Fibroblast of lung (primary cell): ENCODE data around the gene ISOC2.

ENCODE experiments used
- EZH2 ChIP-seq: IDR thresholded peaks from 2 replicates; pipeline ENCODE4 v1.5.1; 2012; ENCODE audit warnings: low read length, control low read depth, mild to moderate bottlenecking; ENCODE audit errors: missing control alignments
- TF ChIP-seq, protein P1 (sequence below), 2 donors: IDR thresholded peaks in 1 of 2; conservative IDR thresholded peaks in 1 of 2; 1 replicate in 1 of 2; 2 replicates in 1 of 2; pipeline ENCODE4 v1.5.1; 2011 to 2012; ENCODE audit warnings: low read length in 2 of 2, control low read depth in 1 of 2, inconsistent platforms in 1 of 2, low read depth in 1 of 2, mild to moderate bottlenecking in 1 of 2

DNA sequence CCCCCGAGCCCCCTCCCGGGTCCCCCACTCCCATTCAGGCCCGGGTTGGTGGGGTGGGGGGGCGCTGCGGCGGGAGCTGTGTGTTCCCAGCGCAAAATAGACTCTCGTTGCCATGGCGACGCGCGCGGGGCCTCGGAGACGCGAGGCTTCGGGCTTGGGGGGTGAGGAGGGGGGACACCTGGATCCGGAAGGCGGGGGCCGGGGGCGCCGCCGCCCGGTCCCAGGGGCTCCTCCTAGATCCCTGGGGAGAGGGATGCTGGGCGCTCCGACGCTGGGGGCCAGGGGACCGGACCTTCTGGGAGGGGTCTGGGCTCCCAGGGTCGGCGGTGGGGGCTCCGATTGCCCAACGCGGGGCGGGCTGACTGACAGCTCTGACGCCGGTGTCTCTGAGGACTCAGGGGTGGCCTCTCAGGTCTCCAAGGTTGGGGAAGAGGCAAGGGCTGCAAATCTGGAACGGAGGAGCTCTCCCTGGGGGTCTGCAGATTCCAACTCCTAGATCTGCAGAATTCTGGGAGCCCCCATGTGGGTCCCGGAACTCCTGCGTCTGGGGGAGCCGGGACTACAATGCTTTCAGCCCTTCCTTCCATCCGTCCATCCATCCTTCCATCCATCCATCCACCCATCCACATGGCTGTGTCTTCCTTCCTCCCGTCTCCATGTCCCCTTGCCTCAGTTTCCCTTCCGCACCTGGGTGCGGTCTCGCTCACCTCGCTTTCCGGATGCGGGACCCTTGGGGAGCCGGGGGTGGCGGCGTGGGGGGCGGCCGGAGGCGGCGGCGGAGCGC is 9.3 kb downstream of the ISOC2 start:
- TF ChIP-seq, protein P1, sequence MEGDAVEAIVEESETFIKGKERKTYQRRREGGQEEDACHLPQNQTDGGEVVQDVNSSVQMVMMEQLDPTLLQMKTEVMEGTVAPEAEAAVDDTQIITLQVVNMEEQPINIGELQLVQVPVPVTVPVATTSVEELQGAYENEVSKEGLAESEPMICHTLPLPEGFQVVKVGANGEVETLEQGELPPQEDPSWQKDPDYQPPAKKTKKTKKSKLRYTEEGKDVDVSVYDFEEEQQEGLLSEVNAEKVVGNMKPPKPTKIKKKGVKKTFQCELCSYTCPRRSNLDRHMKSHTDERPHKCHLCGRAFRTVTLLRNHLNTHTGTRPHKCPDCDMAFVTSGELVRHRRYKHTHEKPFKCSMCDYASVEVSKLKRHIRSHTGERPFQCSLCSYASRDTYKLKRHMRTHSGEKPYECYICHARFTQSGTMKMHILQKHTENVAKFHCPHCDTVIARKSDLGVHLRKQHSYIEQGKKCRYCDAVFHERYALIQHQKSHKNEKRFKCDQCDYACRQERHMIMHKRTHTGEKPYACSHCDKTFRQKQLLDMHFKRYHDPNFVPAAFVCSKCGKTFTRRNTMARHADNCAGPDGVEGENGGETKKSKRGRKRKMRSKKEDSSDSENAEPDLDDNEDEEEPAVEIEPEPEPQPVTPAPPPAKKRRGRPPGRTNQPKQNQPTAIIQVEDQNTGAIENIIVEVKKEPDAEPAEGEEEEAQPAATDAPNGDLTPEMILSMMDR (conservative IDR thresholded peaks at IDR 0.05 in 1 of 2, IDR thresholded peaks at IDR 0.05 in 1 of 2; ENCODE audit: low read depth in 1 of 2, low read length in 2 of 2), result no peak
- peak; percentile 98 for TF ChIP-seq EZH2
